GM21529 (cell line): Measurements from ENCODE around the gene TRIP4.
"Not testable (repeated sequence)": the region's sequence is repeated elsewhere in the genome, so short reads cannot be mapped to it uniquely, and the experiment has no call there.

ENCODE experiments used
- ATAC-seq: cut with Tn5 transposase; IDR thresholded peaks from one replicate; pipeline ENCODE4 v1.9.1; 2021; ENCODE audit not compliant: unreplicated experiment

TRIP4 gene

GRCh38 chr15:64381000-64381751 lies 6.5 kb upstream of the TRIP4 start, which contains the start of gene PCLAF:
Gene PCLAF (minus strand): TSS chr15:64381441. CDS start chr15:64381371, 70 bp downstream.
- ATAC-seq, result peak; percentile 97

- ATAC-seq, result no peak
These were observed 3.9 kb upstream of the TRIP4 start for GRCh38 chr15:64383760-64384159.

GRCh38 chr15:64386291-64386690 lies 1.3 kb upstream of the TRIP4 start:
- no peak for ATAC-seq

- ATAC-seq, result no peak
These were observed 1.4 kb downstream of the TRIP4 start for GRCh38 chr15:64389036-64389435.

- not testable (repeated sequence) for ATAC-seq
These were observed 4.8 kb downstream of the TRIP4 start for GRCh38 chr15:64392471-64392870.

GRCh38 chr15:64396789-64397188 lies 9.2 kb downstream of the TRIP4 start:
- ATAC-seq, result no peak

- ATAC-seq, result no peak
These were observed 10.9 kb downstream of the TRIP4 start for GRCh38 chr15:64398575-64398974.

GRCh38 chr15:64400583-64400982 lies 12.9 kb downstream of the TRIP4 start:
- no peak for ATAC-seq

GRCh38 chr15:64412216-64412615 lies 24.6 kb downstream of the TRIP4 start:
- ATAC-seq, result no peak

GRCh38 chr15:64422697-64423096 lies 35.1 kb downstream of the TRIP4 start:
- no peak for ATAC-seq

GRCh38 chr15:64423970-64424369 lies 36.3 kb downstream of the TRIP4 start:
- no peak for ATAC-seq

- no peak for ATAC-seq
These were observed 37.6 kb downstream of the TRIP4 start for GRCh38 chr15:64425221-64425620.

GRCh38 chr15:64426845-64427465 lies 39.3 kb downstream of the TRIP4 start:
- no peak for ATAC-seq

GRCh38 chr15:64429448-64429847 lies 41.8 kb downstream of the TRIP4 start:
- no peak for ATAC-seq

- no peak for ATAC-seq
These were observed 42.5 kb downstream of the TRIP4 start for GRCh38 chr15:64430000-64430735.

GRCh38 chr15:64437982-64438381 lies 50.3 kb downstream of the TRIP4 start:
- no peak for ATAC-seq

- no peak for ATAC-seq
These were observed 51.2 kb downstream of the TRIP4 start for GRCh38 chr15:64438653-64439447.

GRCh38 chr15:64441852-64442251 lies 54.2 kb downstream of the TRIP4 start:
- no peak for ATAC-seq

- ATAC-seq, result no peak
These were observed 55.4 kb downstream of the TRIP4 start for GRCh38 chr15:64443016-64443415.

- peak; percentile 71 for ATAC-seq
These were observed 56.3 kb downstream of the TRIP4 start for GRCh38 chr15:64443747-64444621.
